Keratinocyte (primary cell): ENCODE results near the gene TRABD2B. TPM values are rescaled to one million over a fixed set of nuclear protein-coding genes. Genes with fewer than 3 reads are reported as not detected.

ENCODE experiments used
- DNase-seq: peaks from one replicate; pipeline ENCODE4 v3.0.0-alpha.2; 2011; ENCODE audit warnings: low read depth, missing footprints, low spot score
- FAIRE-seq: peaks from 2 replicates; lab custom pipeline; 2011; peaks lifted over from hg19 to GRCh38; lab: Jason Lieb, UNC
- H2AFZ ChIP-seq: 2 replicates; pipeline ENCODE4 v1.6.0; 2012; ENCODE audit warnings: low read length, control low read depth, inconsistent platforms; ENCODE audit not compliant: control insufficient read depth
- H3K27ac ChIP-seq: 2 replicates; pipeline ENCODE4 v1.5.1; 2011; ENCODE audit warnings: low read length; ENCODE audit not compliant: control insufficient read depth, insufficient read depth
- H3K27me3 ChIP-seq: 3 replicates; pipeline ENCODE4 v1.6.0; 2011; ENCODE audit warnings: low read length; ENCODE audit not compliant: control insufficient read depth, insufficient read depth; ENCODE audit errors: extremely low read depth
- H3K36me3 ChIP-seq, 2 experiments: 2 replicates in 1 of 2; 3 replicates in 1 of 2; pipeline ENCODE4 v1.5.1; 2011; ENCODE audit warnings: low read length in 2 of 2, mild to moderate bottlenecking in 1 of 2; ENCODE audit not compliant: control insufficient read depth in 2 of 2, insufficient read depth in 2 of 2; ENCODE audit errors: extremely low read depth in 1 of 2
- H3K4me1 ChIP-seq: 3 replicates; pipeline ENCODE4 v1.5.1; 2011; ENCODE audit warnings: low read length; ENCODE audit not compliant: control insufficient read depth, insufficient read depth; ENCODE audit errors: extremely low read depth
- H3K4me2 ChIP-seq: 3 replicates; pipeline ENCODE4 v1.6.0; 2011; ENCODE audit warnings: low read depth, low read length; ENCODE audit not compliant: control insufficient read depth, insufficient read depth; ENCODE audit errors: extremely low read depth
- H3K4me3 ChIP-seq, 3 experiments: fragments of 200-600 bp in 1 of 3; sonication (generic) in 1 of 3; 2 replicates in 2 of 3; 3 replicates in 1 of 3; pipeline ENCODE4 v1.5.1; 2011 to 2016; ENCODE audit warnings: low read length in 3 of 3, mild to moderate bottlenecking in 3 of 3, control low read depth in 2 of 3, inconsistent platforms in 1 of 3, low read depth in 1 of 3, mixed read lengths in 1 of 3, mixed run types in 1 of 3, moderate library complexity in 1 of 3; ENCODE audit not compliant: control insufficient read depth in 2 of 3, insufficient read depth in 2 of 3; ENCODE audit errors: extremely low read depth in 1 of 3
- H3K79me2 ChIP-seq: 2 replicates; pipeline ENCODE4 v1.6.0; 2012; ENCODE audit warnings: low read length; ENCODE audit not compliant: control insufficient read depth, insufficient read depth
- H3K9ac ChIP-seq: 3 replicates; pipeline ENCODE4 v1.6.0; 2011; ENCODE audit warnings: low read length; ENCODE audit not compliant: control insufficient read depth, insufficient read depth; ENCODE audit errors: extremely low read depth
- H3K9me1 ChIP-seq: 3 replicates; pipeline ENCODE4 v1.6.0; 2011; ENCODE audit warnings: low read length; ENCODE audit not compliant: control insufficient read depth, insufficient read depth; ENCODE audit errors: extremely low read depth
- H3K9me3 ChIP-seq: 2 replicates; pipeline ENCODE4 v1.5.1; 2012; ENCODE audit warnings: low read depth, low read length; ENCODE audit not compliant: control insufficient read depth
- H4K20me1 ChIP-seq: 3 replicates; pipeline ENCODE4 v1.6.0; 2011; ENCODE audit warnings: low read length; ENCODE audit not compliant: control insufficient read depth, insufficient read depth; ENCODE audit errors: extremely low read depth
- CTCF ChIP-seq, 3 experiments: IDR thresholded peaks in 1 of 3; conservative IDR thresholded peaks in 1 of 3; optimal IDR thresholded peaks in 1 of 3; 2 replicates in 2 of 3; 3 replicates in 1 of 3; pipeline versions ENCODE3 to v1.5.1; 2011; ENCODE audit warnings: low read length in 3 of 3, mild to moderate bottlenecking in 3 of 3, moderate library complexity in 2 of 3, control low read depth in 1 of 3, inconsistent platforms in 1 of 3; ENCODE audit not compliant: insufficient read depth in 2 of 3; ENCODE audit errors: extremely low read depth in 1 of 3
- EZH2 ChIP-seq: IDR thresholded peaks from one replicate; pipeline ENCODE4 v1.6.1; 2012; ENCODE audit warnings: inconsistent platforms, mild to moderate bottlenecking, low read length, moderate library complexity
- dilution Hi-C: fragments of 300-500 bp; cut with MboI; formaldehyde crosslinking; loops from one replicate; pipeline ENCODE4 v1.7.0; 2020; ENCODE audit warnings: low sequenced_read_pairs; ENCODE audit not compliant: extremely low pct_ligation_motif_present
- polyA plus RNA-seq, 5 experiments: library from polyadenylated mRNA; depleted of rRNA in 3 of 5; stranded (reverse) in 3 of 5; stranded (forward) in 1 of 5; unstranded in 1 of 5; fragments of >200 nt; gene quantifications; 1 replicate in 1 of 5; 2 replicates in 3 of 5; 3 replicates in 1 of 5; pipeline versions ENCODE4 v1.2.1 to v1.2.3, GENCODE V29; 2011 to 2012; ENCODE audit warnings: missing spikeins in 2 of 5, low read depth in 1 of 5, low replicate concordance in 1 of 5

The TRABD2B gene
- polyA plus RNA-seq, 1 donor (not counting 4 experiments of a cell fraction or from before 2014, with no cell fraction given) = 0.13 TPM

GRCh38 chr1:47991673-47992072 lies 5.5 kb downstream of the TRABD2B start:
- Histone ChIP-seq H2AFZ (no peak overlapping the region), H3K9me3 (no peaks in the 10 kb centered on the region), H3K79me2 (no peaks in the 10 kb centered on the region), H3K27me3 (no peaks in the 10 kb centered on the region), H3K36me3 (no peaks in the 10 kb centered on the region), H3K4me3 (no peak overlapping the region), H3K4me1 (peaks cover 33% of the 10 kb centered on the region), H4K20me1 (no peaks in the 10 kb centered on the region), H3K9ac (no peak overlapping the region), H3K9me1 (no peaks in the 10 kb centered on the region), H3K4me2 (no peak overlapping the region), H3K27ac (no peak overlapping the region)
- no peak for TF ChIP-seq CTCF (optimal IDR thresholded peaks at IDR 0.05 in 1 of 3, IDR thresholded peaks at IDR 0.05 in 1 of 3, conservative IDR thresholded peaks at IDR 0.05 in 1 of 3; ENCODE audit: extremely low read depth in 1 of 3, insufficient read depth in 2 of 3, low read length in 3 of 3)
- FAIRE-seq = no peak
- dilution Hi-C loops = loop anchor here (10.0 kb wide), 1 partner anchor 73 kb away; no protein-coding TSS in a partner anchor
- no peak for DNase-seq

- Histone ChIP-seq H3K9me3 (no peaks in the 10 kb centered on the region), H3K9me1 (no peaks in the 10 kb centered on the region), H3K4me1 (peaks cover 31% of the 10 kb centered on the region), H2AFZ (no peak overlapping the region), H3K27ac (no peak overlapping the region), H3K9ac (no peak overlapping the region), H4K20me1 (no peaks in the 10 kb centered on the region), H3K36me3 (no peaks in the 10 kb centered on the region), H3K4me2 (no peak overlapping the region), H3K27me3 (no peaks in the 10 kb centered on the region), H3K79me2 (no peaks in the 10 kb centered on the region), H3K4me3 (no peak overlapping the region)
- DNase-seq = peak; percentile 62
- no peak for TF ChIP-seq EZH2
- peak; percentile 3 to 35 (median 27) for TF ChIP-seq CTCF (optimal IDR thresholded peaks at IDR 0.05 in 1 of 3, IDR thresholded peaks at IDR 0.05 in 1 of 3, conservative IDR thresholded peaks at IDR 0.05 in 1 of 3; ENCODE audit: extremely low read depth in 1 of 3, insufficient read depth in 2 of 3, low read length in 3 of 3)
- FAIRE-seq = peak; percentile 89
- dilution Hi-C loops = loop anchor here (10.0 kb wide), 1 partner anchor 74 kb away; no protein-coding TSS in a partner anchor
These were observed 6.0 kb downstream of the TRABD2B start for GRCh38 chr1:47991187-47991586.
